Activated B cell treated with CpG ODN at 0.5 μM for 24 hours (primary cell): Measurements from ENCODE around the gene STRA6. TPM values are rescaled to one million over a fixed set of nuclear protein-coding genes. Genes with fewer than 3 reads are reported as not detected.

Experiments
- ATAC-seq: fragments of 200-7000 bp; cut with Tn5 transposase; one replicate; pipeline ENCODE4 v1.10.0; 2021; ENCODE audit warnings: low read depth, mild to moderate bottlenecking, moderate library complexity
- CTCF ChIA-PET: fragments of 350-600 bp; sonication (Branson Sonifier 250); formaldehyde crosslinking; loops from one replicate; lab custom pipeline; 2021; ENCODE audit warnings: antibody characterized with exemption; lab: Charles Lee
- POLR2A ChIA-PET: fragments of 350-600 bp; sonication (Branson Sonifier 250); formaldehyde crosslinking; loops from one replicate; lab custom pipeline; 2021; ENCODE audit warnings: antibody characterized with exemption; lab: Charles Lee
- DNase-seq: peaks from one replicate; pipeline ENCODE4 v3.0.0; 2022
- H3K27ac Mint-ChIP-seq: one replicate; pipeline ENCODE4 v1.8.0; 2020; ENCODE audit warnings: mixed read lengths
- H3K27me3 Mint-ChIP-seq: one replicate; pipeline ENCODE4 v1.8.0; 2021; ENCODE audit warnings: mixed read lengths
- H3K36me3 Mint-ChIP-seq: one replicate; pipeline ENCODE4 v1.8.0; 2021; ENCODE audit warnings: low read depth, mixed read lengths
- H3K4me1 Mint-ChIP-seq: one replicate; pipeline ENCODE4 v1.8.0; 2021; ENCODE audit warnings: mixed read lengths
- H3K4me3 Mint-ChIP-seq: one replicate; pipeline ENCODE4 v1.8.0; 2020; ENCODE audit warnings: mild to moderate bottlenecking, mixed read lengths
- H3K9me3 Mint-ChIP-seq: one replicate; pipeline ENCODE4 v1.8.0; 2020; ENCODE audit warnings: mixed read lengths
- intact Hi-C: fragments of 100-400 bp; cut with micrococcal nuclease; formaldehyde crosslinking; loops from one replicate; pipeline ENCODE4 v1.15.1; 2024
- total RNA-seq: library from RNA; stranded (reverse); gene quantifications from 2 replicates; pipeline ENCODE4 v1.2.3, GENCODE V29; 2022
- TF ChIP-seq, protein P1 (sequence below): fragments of 200-600 bp; IDR thresholded peaks from one replicate; pipeline ENCODE4 v1.8.0; 2022; ENCODE audit warnings: antibody characterized with exemption, mild to moderate bottlenecking

The STRA6 gene, protein sequence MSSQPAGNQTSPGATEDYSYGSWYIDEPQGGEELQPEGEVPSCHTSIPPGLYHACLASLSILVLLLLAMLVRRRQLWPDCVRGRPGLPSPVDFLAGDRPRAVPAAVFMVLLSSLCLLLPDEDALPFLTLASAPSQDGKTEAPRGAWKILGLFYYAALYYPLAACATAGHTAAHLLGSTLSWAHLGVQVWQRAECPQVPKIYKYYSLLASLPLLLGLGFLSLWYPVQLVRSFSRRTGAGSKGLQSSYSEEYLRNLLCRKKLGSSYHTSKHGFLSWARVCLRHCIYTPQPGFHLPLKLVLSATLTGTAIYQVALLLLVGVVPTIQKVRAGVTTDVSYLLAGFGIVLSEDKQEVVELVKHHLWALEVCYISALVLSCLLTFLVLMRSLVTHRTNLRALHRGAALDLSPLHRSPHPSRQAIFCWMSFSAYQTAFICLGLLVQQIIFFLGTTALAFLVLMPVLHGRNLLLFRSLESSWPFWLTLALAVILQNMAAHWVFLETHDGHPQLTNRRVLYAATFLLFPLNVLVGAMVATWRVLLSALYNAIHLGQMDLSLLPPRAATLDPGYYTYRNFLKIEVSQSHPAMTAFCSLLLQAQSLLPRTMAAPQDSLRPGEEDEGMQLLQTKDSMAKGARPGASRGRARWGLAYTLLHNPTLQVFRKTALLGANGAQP
- total RNA-seq: not detected in 2 replicates

DNA sequence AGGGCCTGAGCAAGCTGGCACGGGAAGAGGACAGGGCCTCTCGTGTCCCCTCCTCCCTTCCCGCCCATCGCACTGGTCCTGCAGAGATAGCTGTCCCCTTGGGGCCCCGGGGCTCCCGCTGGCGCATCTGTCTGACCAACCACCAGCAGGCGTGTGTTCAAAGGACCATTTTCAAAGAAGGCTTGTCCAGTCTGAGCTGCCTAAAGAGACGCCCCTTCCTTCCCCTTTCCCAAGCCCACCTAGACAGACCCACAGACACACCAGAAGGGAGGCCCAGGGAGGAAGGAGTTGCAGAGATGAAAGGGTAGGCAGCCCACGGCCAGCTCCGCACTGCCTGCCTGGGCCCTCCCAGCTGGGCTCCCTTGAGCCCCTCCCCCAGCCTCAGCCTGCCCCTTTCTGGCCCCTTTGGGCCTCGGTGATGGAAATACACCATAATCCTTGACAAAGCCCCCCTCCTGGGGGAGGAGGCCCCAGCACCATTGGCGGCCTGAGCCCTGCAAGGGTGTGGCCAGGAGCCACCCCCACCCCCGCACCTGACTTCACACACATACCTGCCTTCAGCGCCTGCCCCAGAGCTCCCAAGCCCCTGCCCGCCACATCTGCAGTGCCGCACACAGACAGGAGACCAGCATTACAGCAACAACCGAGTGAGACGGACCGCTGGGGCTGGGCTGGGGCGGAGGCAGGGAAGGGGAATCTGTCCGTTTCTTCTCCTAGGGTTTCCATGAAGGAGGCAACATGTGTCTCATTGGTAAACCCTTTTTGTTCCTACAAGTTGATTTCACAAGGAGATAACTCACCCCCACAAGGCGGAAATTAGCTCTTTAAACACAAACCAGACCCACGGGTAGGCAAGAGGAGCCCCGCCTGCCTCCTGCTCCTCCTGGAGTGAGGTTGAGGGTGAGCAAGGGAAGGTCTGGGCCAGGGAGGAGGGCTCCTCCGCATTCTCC is at the start of gene STRA6:
Gene STRA6, minus strand, starts transcription at position 336 of the 950 bp plus-strand sequence. CDS start 520 bp downstream, outside the sequence.
- no peaks in the 10 kb centered on the region for H3K4me1 Mint-ChIP-seq
- H3K27me3 Mint-ChIP-seq: peaks cover 22% of the 10 kb centered on the region
- no peak for ATAC-seq
- intact Hi-C loops: no loop called here
- H3K4me3 Mint-ChIP-seq: no peak within 1 kb of the TSS
- no peak within 1 kb of the TSS for H3K27ac Mint-ChIP-seq
- CTCF ChIA-PET: interaction anchor here (1.1 kb wide), 1 partner anchor 17 kb away, joined by 3 read pairs; no protein-coding TSS in a partner anchor
- DNase-seq: no peak
- no peaks in the 10 kb centered on the region for H3K9me3 Mint-ChIP-seq
- POLR2A ChIA-PET: no interaction called here
- TF ChIP-seq, protein P1, sequence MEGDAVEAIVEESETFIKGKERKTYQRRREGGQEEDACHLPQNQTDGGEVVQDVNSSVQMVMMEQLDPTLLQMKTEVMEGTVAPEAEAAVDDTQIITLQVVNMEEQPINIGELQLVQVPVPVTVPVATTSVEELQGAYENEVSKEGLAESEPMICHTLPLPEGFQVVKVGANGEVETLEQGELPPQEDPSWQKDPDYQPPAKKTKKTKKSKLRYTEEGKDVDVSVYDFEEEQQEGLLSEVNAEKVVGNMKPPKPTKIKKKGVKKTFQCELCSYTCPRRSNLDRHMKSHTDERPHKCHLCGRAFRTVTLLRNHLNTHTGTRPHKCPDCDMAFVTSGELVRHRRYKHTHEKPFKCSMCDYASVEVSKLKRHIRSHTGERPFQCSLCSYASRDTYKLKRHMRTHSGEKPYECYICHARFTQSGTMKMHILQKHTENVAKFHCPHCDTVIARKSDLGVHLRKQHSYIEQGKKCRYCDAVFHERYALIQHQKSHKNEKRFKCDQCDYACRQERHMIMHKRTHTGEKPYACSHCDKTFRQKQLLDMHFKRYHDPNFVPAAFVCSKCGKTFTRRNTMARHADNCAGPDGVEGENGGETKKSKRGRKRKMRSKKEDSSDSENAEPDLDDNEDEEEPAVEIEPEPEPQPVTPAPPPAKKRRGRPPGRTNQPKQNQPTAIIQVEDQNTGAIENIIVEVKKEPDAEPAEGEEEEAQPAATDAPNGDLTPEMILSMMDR: no peak
- H3K36me3 Mint-ChIP-seq: no peaks in the 10 kb centered on the region

DNA sequence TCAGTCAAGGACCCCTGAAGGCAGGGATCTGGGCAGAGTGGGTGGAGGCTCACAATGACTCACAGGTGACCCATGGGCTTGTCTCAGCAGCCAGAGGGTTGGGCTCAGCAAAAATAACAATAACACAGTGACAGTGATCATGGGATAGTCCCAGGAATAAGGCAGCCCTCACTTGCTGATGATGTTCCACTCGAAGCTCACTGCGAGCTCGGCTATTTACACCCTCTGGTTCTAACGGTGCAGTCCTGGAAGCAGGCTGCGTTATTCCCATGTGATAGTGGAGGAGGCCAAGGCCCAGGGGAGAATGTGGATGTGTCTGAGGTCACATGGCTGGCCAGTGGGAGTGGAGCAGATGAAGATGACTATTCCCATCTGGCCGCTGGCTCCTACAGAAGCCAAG is 49.7 kb upstream of the STRA6 start:
- Mint-ChIP-seq H3K4me1 (no peaks in the 10 kb centered on the region), H3K4me3 (no peak overlapping the region), H3K36me3 (no peaks in the 10 kb centered on the region), H3K27ac (no peak overlapping the region), H3K9me3 (no peaks in the 10 kb centered on the region), H3K27me3 (peaks cover 5% of the 10 kb centered on the region)
- no peak for ATAC-seq
- intact Hi-C loops: no loop called here
- TF ChIP-seq, protein P1: no peak
- ChIA-PET POLR2A (no interaction called here), CTCF (no interaction called here)
- DNase-seq: no peak

DNA sequence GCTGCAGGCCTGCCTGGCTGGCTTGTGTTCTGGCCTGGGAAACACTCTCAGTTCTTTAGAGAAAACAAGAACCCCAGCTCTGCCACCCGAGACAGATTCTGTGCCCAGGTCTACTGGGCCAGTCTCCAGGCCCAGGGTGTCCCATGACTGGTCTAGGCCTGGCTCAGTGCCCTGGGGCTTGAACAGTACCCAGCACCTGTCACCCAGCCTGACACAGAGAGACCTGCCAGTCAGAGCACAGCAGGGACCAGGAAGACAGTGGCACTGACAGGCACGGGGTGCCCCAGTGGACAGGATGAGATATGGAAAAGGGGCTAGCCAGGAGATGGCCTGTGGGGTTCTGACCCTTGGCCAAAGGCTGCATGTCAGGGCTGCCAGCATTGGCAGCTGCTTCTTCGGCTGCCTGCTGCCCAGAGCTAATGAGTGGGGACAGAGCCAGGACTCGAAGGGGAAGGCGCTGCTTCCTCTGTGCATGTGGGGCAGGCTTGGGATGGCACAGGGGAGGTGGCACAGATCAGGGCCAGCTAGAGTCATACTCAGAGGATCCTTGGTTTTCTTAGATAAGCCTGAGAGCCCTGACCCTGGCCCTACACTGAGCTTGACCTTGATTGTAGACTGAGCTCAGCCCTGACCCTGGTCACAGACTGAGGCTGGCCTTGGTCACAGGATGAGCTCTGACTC is 48.7 kb upstream of the STRA6 start:
- no peak for DNase-seq
- ChIA-PET CTCF (no interaction called here), POLR2A (no interaction called here)
- no peaks in the 10 kb centered on the region for H3K36me3 Mint-ChIP-seq
- intact Hi-C loops: no loop called here
- no peak overlapping the region for H3K27ac Mint-ChIP-seq
- H3K9me3 Mint-ChIP-seq: no peaks in the 10 kb centered on the region
- peaks cover 6% of the 10 kb centered on the region for H3K27me3 Mint-ChIP-seq
- ATAC-seq: no peak
- no peaks in the 10 kb centered on the region for H3K4me1 Mint-ChIP-seq
- TF ChIP-seq, protein P1: no peak
- no peak overlapping the region for H3K4me3 Mint-ChIP-seq

DNA sequence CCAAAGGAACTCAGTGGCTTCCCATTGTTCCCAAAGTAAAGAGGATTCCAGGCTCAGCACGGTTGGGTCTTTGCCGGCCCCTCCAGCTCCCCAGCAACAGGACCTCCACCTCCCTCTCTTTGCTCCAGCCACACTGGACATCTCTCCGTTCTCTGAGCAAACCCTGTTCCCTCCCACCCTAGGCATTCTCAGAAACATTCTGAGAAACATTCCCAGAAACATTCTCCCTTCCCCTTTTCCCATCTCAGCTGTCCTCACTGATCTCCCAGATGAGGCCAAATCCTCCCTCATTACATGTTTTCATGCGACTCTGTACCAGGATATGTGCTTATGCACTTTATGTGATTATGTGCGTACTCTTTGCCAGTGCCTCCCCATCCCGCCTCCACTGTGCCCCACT is 47.7 kb upstream of the STRA6 start:
- H3K9me3 Mint-ChIP-seq: no peaks in the 10 kb centered on the region
- no peak overlapping the region for H3K4me3 Mint-ChIP-seq
- no peaks in the 10 kb centered on the region for H3K36me3 Mint-ChIP-seq
- TF ChIP-seq, protein P1: no peak
- no peak overlapping the region for H3K27ac Mint-ChIP-seq
- intact Hi-C loops: no loop called here
- ATAC-seq (no peak), DNase-seq (no peak)
- peaks cover 14% of the 10 kb centered on the region for H3K27me3 Mint-ChIP-seq
- ChIA-PET POLR2A (no interaction called here), CTCF (no interaction called here)
- H3K4me1 Mint-ChIP-seq: no peaks in the 10 kb centered on the region
